HG02759 (cell line): Measurements from ENCODE around the gene VIPR2.
"Not testable (repeated sequence)": the region's sequence is repeated elsewhere in the genome, so short reads cannot be mapped to it uniquely, and the experiment has no call there.

Experiments used
- ATAC-seq: cut with Tn5 transposase; IDR thresholded peaks from one replicate; pipeline ENCODE4 v1.9.1; 2021; ENCODE audit warnings: mild to moderate bottlenecking, moderate library complexity; ENCODE audit not compliant: unreplicated experiment

Gene VIPR2

GRCh38 chr7:159105832-159106811 is 38.5 kb downstream of the VIPR2 start:
- ATAC-seq = no peak

- no peak for ATAC-seq
Measured at GRCh38 chr7:159105066-159105780, 39.4 kb downstream of the VIPR2 start.

- no peak for ATAC-seq
Measured at GRCh38 chr7:159104188-159104920, 40.3 kb downstream of the VIPR2 start.

DNA sequence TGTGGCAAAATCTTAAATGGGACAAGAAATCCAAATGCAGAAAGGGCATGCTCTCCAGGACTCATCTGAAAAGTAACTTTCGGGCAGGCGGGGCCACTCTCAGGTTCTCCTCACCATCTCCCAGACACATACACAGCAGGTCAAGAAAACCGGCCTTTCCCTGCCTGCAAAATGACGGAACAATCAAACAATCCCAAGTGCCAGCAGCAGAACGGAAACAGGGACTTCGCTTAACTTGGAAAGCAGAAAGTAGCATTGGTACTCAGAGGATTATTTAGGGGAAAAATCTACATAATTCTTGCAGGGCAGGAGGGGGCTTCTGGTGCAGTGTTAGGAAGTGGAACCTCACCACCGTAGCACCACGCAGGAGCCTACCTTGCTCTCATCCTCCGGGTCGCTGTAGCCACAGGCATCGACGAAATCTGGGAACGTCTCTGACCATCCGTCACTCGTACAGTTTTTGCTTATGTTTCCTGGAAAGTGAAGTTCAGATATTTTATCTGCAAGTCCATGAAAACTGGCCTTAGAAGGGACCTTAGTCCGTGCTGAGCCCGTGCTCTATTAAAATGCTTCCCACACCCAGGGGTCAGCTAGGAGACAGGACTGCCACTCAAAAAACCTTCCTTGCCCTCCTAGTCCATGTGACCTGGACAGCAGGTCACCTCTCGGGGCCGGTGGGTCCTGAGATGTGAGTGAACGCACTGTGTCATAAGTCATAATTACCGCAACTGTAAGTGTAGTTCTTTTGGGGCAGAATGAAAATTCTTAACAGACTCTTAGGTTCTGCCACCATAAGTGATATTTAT is 41.1 kb downstream of the VIPR2 start:
- no peak for ATAC-seq

- no peak for ATAC-seq
Measured at GRCh38 chr7:159102681-159103381, 41.8 kb downstream of the VIPR2 start.

- ATAC-seq = not testable (repeated sequence)
Measured at GRCh38 chr7:159101661-159102091, 43.0 kb downstream of the VIPR2 start.

- not testable (repeated sequence) for ATAC-seq
Measured at GRCh38 chr7:159101083-159101395, 43.6 kb downstream of the VIPR2 start.

GRCh38 chr7:159100281-159101082 is 44.2 kb downstream of the VIPR2 start:
- ATAC-seq = not testable (repeated sequence)

DNA sequence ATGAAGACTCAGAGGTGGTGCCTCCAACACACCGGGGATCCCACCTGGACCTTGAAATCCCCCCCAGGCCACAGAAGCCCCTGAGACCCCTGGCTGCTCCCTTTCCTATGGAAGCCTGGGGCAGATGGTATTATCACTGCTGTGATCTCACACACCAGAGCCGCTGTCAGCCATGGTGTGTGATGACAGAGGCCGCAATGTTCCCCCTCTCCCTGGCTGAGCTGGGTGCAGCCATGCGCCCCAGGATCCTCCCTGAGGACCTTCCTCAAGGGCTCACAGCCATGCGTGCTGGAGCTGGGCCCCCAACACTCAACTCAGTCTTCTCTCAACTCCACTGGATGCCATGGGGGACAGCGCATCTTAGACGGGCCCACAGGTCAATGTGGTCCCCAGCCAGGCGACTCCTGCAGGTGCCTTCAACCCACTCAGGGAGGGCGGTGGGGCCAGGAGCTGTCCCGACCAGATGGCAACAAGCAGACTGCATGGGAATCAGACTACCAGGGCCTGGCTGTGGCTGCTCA is 44.9 kb downstream of the VIPR2 start:
- ATAC-seq = no peak

DNA sequence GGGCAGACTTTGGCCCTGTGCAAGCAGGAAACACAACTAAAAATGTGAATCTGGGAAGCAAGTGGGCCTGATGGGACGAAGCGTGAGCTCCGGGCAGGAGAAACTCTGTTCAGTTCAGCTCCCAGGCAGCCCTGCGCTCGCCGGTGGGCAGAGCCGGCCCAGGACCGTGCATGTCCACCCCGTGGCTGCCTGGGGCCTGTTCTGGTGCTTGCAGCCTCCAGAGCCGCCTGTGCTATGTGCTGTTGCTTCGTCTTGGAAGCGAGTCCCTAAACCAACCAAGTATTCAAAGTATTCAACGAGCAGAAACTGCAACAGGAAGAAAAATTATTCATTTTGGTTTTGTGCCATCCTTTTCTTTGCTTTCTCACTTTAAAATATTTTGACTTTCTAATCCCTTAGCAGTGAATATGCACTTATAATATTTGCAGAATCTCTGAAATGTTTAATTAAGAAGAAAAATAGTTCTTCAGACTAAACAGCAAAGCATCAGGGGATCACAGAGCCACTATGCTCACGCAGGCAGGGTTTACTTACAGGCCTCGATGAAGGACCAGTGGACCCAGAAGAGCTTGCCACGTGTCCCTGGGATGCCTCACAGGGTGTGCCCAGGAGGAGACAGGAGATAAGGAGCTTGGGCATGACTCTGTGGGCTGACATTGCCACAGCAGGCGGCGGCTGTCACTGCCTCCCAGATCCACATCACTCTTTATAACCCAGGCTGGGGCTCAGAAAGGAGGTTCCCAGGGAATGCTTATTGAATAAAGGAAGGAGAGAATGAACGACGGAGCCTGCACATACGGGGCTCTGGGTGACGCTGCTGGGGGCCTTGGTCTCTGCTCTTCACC is 45.6 kb downstream of the VIPR2 start:
- no peak for ATAC-seq

GRCh38 chr7:159098424-159098786 is 46.3 kb downstream of the VIPR2 start:
- ATAC-seq = no peak

- ATAC-seq = no peak
Measured at GRCh38 chr7:159097661-159098423, 46.8 kb downstream of the VIPR2 start.

DNA sequence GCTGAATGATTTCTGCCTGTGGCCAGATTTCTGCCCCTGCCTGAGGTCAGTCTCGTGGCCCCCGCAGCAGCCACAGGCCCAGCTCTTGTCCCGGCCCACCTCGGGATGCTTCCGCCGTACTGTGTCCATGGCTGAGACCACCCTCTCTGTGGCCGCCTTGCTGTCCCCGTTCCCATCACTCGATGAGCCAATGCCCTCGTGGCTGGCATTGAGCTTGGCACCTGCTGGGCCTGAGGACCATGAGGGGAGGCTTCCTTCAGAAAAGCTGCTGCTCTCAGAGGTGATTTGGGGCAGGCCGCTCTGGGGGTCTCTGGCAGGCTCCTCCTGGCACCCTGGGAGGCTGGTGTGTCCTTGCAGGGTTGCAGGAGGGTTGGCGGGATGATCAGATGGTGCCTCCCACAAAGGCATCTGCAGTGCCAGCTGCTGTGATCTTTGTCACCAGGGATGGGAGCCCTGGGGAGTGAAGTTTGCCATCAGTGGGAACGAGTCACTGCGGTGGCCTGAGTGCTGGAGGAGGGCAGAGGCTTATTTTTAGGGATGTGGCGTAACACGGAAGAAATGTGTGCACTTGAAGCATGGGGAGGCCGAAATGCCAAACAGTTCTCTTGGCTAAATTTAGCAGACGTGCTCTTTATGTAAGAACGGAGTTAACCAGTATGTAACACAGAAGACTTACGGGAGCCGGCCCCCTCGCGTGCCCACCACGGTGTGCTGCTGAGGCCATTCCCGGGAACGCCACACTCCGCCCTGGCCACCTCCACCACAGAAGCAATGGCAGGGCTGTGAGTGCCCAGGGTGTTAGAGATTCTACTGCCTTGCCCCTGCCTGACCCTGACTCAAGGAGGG is 47.7 kb downstream of the VIPR2 start:
- no peak for ATAC-seq

GRCh38 chr7:159095979-159096411 is 48.7 kb downstream of the VIPR2 start:
- no peak for ATAC-seq

GRCh38 chr7:159094919-159095915 is 49.5 kb downstream of the VIPR2 start:
- no peak for ATAC-seq
